GM21390 (cell line): ENCODE measurements around the gene AKAP4.

ENCODE experiments used
- ATAC-seq: cut with Tn5 transposase; IDR thresholded peaks from one replicate; pipeline ENCODE4 v1.9.1; 2021; ENCODE audit not compliant: unreplicated experiment

The AKAP4 gene

GRCh38 chrX:50200907-50201306 lies at the start of gene AKAP4:
Gene AKAP4, minus strand, starts transcription at chrX:50201007. Its CDS starts 118 bp downstream, at chrX:50200889.
- ATAC-seq: no peak

GRCh38 chrX:50211510-50211909 lies 10.7 kb upstream of the AKAP4 start:
- no peak for ATAC-seq

- ATAC-seq: no peak
Measured at GRCh38 chrX:50206753-50207152, 5.9 kb upstream of the AKAP4 start.

GRCh38 chrX:50204364-50204899 lies 3.6 kb upstream of the AKAP4 start, which contains the start of gene CCNB3:
Gene CCNB3, plus strand, starts transcription at chrX:50204765. Its CDS starts 80,399 bp downstream, at chrX:50285164.
- ATAC-seq: peak; percentile 98

- no peak for ATAC-seq
Measured at GRCh38 chrX:50202539-50202938, 1.7 kb upstream of the AKAP4 start.

GRCh38 chrX:50198348-50198747 lies 2.5 kb downstream of the AKAP4 start:
- ATAC-seq: no peak

GRCh38 chrX:50188859-50189600 lies 11.8 kb downstream of the AKAP4 start:
- no peak for ATAC-seq

- ATAC-seq: no peak
Measured at GRCh38 chrX:50183891-50184290, 16.9 kb downstream of the AKAP4 start.

GRCh38 chrX:50180073-50180940 lies 20.5 kb downstream of the AKAP4 start:
- ATAC-seq: no peak

GRCh38 chrX:50169717-50170116 lies 31.1 kb downstream of the AKAP4 start:
- ATAC-seq: no peak

GRCh38 chrX:50168241-50168687 lies 32.5 kb downstream of the AKAP4 start:
- ATAC-seq: peak; percentile 64

- no peak for ATAC-seq
Measured at GRCh38 chrX:50167366-50167765, 33.4 kb downstream of the AKAP4 start.

- ATAC-seq: no peak
Measured at GRCh38 chrX:50165727-50166126, 35.1 kb downstream of the AKAP4 start.

- no peak for ATAC-seq
Measured at GRCh38 chrX:50161127-50161526, 39.7 kb downstream of the AKAP4 start.

- no peak for ATAC-seq
Measured at GRCh38 chrX:50158593-50158992, 42.2 kb downstream of the AKAP4 start.

- no peak for ATAC-seq
Measured at GRCh38 chrX:50157545-50158135, 43.2 kb downstream of the AKAP4 start.

GRCh38 chrX:50154429-50154828 lies 46.4 kb downstream of the AKAP4 start:
- no peak for ATAC-seq

- ATAC-seq: no peak
Measured at GRCh38 chrX:50152456-50152855, 48.4 kb downstream of the AKAP4 start.

- no peak for ATAC-seq
Measured at GRCh38 chrX:50147972-50148371, 52.8 kb downstream of the AKAP4 start.
